K562 (cell line): Measurements from ENCODE around the gene ALDH6A1. TPM values are rescaled to one million over a fixed set of nuclear protein-coding genes. Genes with fewer than 3 reads are reported as not detected.

Experiments
- ARNT ChIP-seq, 2 experiments: fragments of 450-650 bp; IDR thresholded peaks; 2 replicates each; pipeline ENCODE4 v1.6.1; 2016; ENCODE audit warnings: mild to moderate bottlenecking in 1 of 2
- CHD2 ChIP-seq: IDR thresholded peaks from 2 replicates; pipeline ENCODE4 v1.6.1; 2011; ENCODE audit warnings: low read depth, low read length
- FOXA3 ChIP-seq, 2 experiments: fragments of 450-650 bp in 1 of 2; sonication (generic) in 1 of 2; formaldehyde crosslinking; IDR thresholded peaks in 1 of 2; conservative IDR thresholded peaks in 1 of 2; 2 replicates each; pipeline versions ENCODE4 v1.4.0 to v1.8.0; 2020 to 2022; ENCODE audit warnings: mild to moderate bottlenecking in 2 of 2, missing genetic modification reagents in 1 of 2
- FOXK1 ChIP-seq: sonication (generic); formaldehyde crosslinking; IDR thresholded peaks from 2 replicates; pipeline ENCODE4 v1.8.0; 2022; ENCODE audit warnings: missing genetic modification reagents, mild to moderate bottlenecking, borderline replicate concordance
- HEY1 ChIP-seq: fragments of 250-450 bp; sonication (Bioruptor Pico); IDR thresholded peaks from 2 replicates; pipeline ENCODE4 v1.5.0; 2020; ENCODE audit warnings: mild to moderate bottlenecking, moderate library complexity, borderline replicate concordance
- KDM5B ChIP-seq: fragments of 200-600 bp; sonication (generic); IDR thresholded peaks from 2 replicates; pipeline ENCODE4 v1.6.1; 2012; ENCODE audit warnings: low read depth, mild to moderate bottlenecking, moderate library complexity, low read length, control low read depth, inconsistent platforms; ENCODE audit not compliant: insufficient replicate concordance
- POLR2A ChIP-seq: fragments of 450-650 bp; conservative IDR thresholded peaks from 2 replicates; pipeline ENCODE4 v1.6.1; 2016
- POLR2G ChIP-seq: fragments of 200-400 bp; formaldehyde crosslinking; IDR thresholded peaks from 2 replicates; pipeline ENCODE4 v1.6.1; 2017; ENCODE audit warnings: low read depth, mild to moderate bottlenecking, antibody characterized with exemption, low read length, moderate library complexity
- polyA plus RNA-seq, 8 experiments: library from polyadenylated mRNA; depleted of rRNA in 4 of 8; stranded (reverse) in 5 of 8; unstranded in 3 of 8; fragments of >200 nt; fragmentation: Nextera tagmentation in 2 of 8; fragmentation: Illumina TruSeq in 1 of 8; extraction: Ambion mirVana in 2 of 8; extraction: Trizol in 1 of 8; gene quantifications; 2 replicates each; pipeline versions ENCODE4 v1.2.1 to v1.2.3, GENCODE V29; 2011 to 2014; ENCODE audit warnings: inconsistent platforms in 1 of 8, missing spikeins in 1 of 8
- total RNA-seq, 7 experiments: library from RNA; depleted of rRNA in 6 of 7; stranded (reverse); fragments of >200 nt in 6 of 7; fragmentation: Illumina TruSeq in 2 of 7; extraction: Trizol in 2 of 7; gene quantifications; 2 replicates each; pipeline versions ENCODE4 v1.2.1 to v1.2.3, GENCODE V29; 2011 to 2021; ENCODE audit warnings: low replicate concordance in 1 of 7
- TF ChIP-seq, protein P1 (sequence below), 2 experiments: fragments of 450-650 bp; IDR thresholded peaks; 2 replicates each; pipeline ENCODE4 v1.6.1; 2018; ENCODE audit warnings: mild to moderate bottlenecking in 2 of 2, low read depth in 1 of 2; ENCODE audit not compliant: partially characterized antibody in 2 of 2
- TF ChIP-seq, protein P2 (sequence below): IDR thresholded peaks from 2 replicates; pipeline ENCODE4 v1.6.1; 2014; ENCODE audit warnings: antibody characterized with exemption
- TF ChIP-seq, protein P3 (sequence below): fragments of 250-450 bp; sonication (Bioruptor Pico); IDR thresholded peaks from 2 replicates; pipeline ENCODE4 v1.5.0; 2020; ENCODE audit warnings: mild to moderate bottlenecking, borderline replicate concordance
- TF ChIP-seq, protein P4 (sequence below): fragments of 450-650 bp; IDR thresholded peaks from 2 replicates; pipeline ENCODE4 v1.6.1; 2016
- TF ChIP-seq, protein P5 (sequence below), 2 experiments: IDR thresholded peaks; 2 replicates each; pipeline ENCODE4 v1.6.1; 2011; ENCODE audit warnings: borderline replicate concordance in 1 of 2, control low read depth in 1 of 2, low read depth in 1 of 2, low read length in 1 of 2, mild to moderate bottlenecking in 1 of 2, mixed read lengths in 1 of 2, moderate library complexity in 1 of 2; ENCODE audit not compliant: insufficient read depth in 1 of 2, insufficient read length in 1 of 2, poor library complexity in 1 of 2, severe bottlenecking in 1 of 2; ENCODE audit errors: extremely low read depth in 1 of 2

Gene ALDH6A1
- total and polyA plus RNA-seq, 9 of the 15 experiments (the other 6 are each of a cell fraction or from before 2014, with no cell fraction given), result 3.1 to 11.5 (median 4.6) TPM

DNA sequence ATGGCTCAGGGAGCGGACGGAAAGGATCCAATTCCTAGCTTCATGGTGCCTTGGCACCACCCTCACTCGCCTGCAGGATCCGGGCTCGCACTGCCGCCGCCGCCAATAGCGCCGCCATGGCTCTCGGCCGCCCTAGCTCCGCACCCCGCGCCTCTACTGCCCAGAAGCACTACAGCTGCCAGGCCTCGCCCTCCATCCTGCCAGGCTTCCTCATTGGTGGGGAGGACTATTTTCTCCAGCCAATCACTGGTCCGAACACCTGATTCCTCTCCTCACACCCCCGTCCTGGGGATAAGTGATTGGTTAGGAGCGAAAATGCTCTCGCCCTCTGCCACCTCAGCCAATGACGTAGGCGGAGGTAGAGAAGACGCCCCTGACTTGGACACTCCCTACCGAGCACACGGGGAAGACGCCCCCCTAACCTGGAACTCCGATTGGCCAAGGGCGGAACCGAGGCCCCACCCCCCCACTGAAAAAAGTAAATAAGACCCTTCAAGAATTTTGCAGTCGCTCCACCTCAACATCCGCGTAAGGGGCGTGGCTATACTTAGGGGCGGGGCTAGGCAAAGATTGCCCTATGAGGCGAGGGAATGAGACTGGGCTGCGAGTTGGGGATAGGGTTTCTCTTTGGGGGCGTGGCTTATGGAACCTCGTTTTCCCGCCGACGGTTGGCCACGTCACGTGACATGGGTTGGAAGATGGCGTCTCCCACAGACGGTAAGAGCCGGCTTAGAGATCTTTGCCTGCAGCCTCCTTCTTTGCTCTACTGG is at the start of gene ALDH6A1, which contains the start of gene LIN52 (continued):
- TF ChIP-seq, protein P1, sequence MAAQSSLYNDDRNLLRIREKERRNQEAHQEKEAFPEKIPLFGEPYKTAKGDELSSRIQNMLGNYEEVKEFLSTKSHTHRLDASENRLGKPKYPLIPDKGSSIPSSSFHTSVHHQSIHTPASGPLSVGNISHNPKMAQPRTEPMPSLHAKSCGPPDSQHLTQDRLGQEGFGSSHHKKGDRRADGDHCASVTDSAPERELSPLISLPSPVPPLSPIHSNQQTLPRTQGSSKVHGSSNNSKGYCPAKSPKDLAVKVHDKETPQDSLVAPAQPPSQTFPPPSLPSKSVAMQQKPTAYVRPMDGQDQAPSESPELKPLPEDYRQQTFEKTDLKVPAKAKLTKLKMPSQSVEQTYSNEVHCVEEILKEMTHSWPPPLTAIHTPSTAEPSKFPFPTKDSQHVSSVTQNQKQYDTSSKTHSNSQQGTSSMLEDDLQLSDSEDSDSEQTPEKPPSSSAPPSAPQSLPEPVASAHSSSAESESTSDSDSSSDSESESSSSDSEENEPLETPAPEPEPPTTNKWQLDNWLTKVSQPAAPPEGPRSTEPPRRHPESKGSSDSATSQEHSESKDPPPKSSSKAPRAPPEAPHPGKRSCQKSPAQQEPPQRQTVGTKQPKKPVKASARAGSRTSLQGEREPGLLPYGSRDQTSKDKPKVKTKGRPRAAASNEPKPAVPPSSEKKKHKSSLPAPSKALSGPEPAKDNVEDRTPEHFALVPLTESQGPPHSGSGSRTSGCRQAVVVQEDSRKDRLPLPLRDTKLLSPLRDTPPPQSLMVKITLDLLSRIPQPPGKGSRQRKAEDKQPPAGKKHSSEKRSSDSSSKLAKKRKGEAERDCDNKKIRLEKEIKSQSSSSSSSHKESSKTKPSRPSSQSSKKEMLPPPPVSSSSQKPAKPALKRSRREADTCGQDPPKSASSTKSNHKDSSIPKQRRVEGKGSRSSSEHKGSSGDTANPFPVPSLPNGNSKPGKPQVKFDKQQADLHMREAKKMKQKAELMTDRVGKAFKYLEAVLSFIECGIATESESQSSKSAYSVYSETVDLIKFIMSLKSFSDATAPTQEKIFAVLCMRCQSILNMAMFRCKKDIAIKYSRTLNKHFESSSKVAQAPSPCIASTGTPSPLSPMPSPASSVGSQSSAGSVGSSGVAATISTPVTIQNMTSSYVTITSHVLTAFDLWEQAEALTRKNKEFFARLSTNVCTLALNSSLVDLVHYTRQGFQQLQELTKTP (IDR thresholded peaks at IDR 0.05; ENCODE audit: low read depth in 1 of 2, partially characterized antibody in 2 of 2), result peak in 1 of 2 experiments; percentile 92
- TF ChIP-seq POLR2A (peak; percentile 80), FOXA3 (CRISPR knock-in tag; conservative IDR thresholded peaks at IDR 0.05 in 1 of 2, IDR thresholded peaks at IDR 0.05 in 1 of 2) (peak; percentile 70 to 95; a peak in 3 of 4 replicates), ARNT (IDR thresholded peaks at IDR 0.05) (peak in 1 of 2 experiments; percentile 81; a peak in 1 of 4 replicates), HEY1 (no peak), POLR2G (peak; percentile 90), KDM5B (peak; percentile 51), CHD2 (peak; percentile 67; the same call in 1 of the 2 replicates), FOXK1 (CRISPR knock-in tag) (peak; percentile 81; the same call in 1 of the 2 replicates)
- TF ChIP-seq, protein P2, sequence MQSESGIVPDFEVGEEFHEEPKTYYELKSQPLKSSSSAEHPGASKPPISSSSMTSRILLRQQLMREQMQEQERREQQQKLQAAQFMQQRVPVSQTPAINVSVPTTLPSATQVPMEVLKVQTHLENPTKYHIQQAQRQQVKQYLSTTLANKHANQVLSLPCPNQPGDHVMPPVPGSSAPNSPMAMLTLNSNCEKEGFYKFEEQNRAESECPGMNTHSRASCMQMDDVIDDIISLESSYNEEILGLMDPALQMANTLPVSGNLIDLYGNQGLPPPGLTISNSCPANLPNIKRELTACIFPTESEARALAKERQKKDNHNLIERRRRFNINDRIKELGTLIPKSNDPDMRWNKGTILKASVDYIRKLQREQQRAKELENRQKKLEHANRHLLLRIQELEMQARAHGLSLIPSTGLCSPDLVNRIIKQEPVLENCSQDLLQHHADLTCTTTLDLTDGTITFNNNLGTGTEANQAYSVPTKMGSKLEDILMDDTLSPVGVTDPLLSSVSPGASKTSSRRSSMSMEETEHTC, result peak; percentile 45; the same call in 1 of the 2 replicates
- TF ChIP-seq, protein P3, sequence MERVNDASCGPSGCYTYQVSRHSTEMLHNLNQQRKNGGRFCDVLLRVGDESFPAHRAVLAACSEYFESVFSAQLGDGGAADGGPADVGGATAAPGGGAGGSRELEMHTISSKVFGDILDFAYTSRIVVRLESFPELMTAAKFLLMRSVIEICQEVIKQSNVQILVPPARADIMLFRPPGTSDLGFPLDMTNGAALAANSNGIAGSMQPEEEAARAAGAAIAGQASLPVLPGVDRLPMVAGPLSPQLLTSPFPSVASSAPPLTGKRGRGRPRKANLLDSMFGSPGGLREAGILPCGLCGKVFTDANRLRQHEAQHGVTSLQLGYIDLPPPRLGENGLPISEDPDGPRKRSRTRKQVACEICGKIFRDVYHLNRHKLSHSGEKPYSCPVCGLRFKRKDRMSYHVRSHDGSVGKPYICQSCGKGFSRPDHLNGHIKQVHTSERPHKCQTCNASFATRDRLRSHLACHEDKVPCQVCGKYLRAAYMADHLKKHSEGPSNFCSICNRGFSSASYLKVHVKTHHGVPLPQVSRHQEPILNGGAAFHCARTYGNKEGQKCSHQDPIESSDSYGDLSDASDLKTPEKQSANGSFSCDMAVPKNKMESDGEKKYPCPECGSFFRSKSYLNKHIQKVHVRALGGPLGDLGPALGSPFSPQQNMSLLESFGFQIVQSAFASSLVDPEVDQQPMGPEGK (CRISPR knock-in tag), result no peak
- TF ChIP-seq, protein P4, sequence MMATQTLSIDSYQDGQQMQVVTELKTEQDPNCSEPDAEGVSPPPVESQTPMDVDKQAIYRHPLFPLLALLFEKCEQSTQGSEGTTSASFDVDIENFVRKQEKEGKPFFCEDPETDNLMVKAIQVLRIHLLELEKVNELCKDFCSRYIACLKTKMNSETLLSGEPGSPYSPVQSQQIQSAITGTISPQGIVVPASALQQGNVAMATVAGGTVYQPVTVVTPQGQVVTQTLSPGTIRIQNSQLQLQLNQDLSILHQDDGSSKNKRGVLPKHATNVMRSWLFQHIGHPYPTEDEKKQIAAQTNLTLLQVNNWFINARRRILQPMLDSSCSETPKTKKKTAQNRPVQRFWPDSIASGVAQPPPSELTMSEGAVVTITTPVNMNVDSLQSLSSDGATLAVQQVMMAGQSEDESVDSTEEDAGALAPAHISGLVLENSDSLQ, result peak; percentile 77
- TF ChIP-seq, protein P5, sequence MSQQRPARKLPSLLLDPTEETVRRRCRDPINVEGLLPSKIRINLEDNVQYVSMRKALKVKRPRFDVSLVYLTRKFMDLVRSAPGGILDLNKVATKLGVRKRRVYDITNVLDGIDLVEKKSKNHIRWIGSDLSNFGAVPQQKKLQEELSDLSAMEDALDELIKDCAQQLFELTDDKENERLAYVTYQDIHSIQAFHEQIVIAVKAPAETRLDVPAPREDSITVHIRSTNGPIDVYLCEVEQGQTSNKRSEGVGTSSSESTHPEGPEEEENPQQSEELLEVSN (IDR thresholded peaks at IDR 0.05; ENCODE audit: borderline replicate concordance in 1 of 2, extremely low read depth in 1 of 2, insufficient read depth in 1 of 2, insufficient read length in 1 of 2, low read depth in 1 of 2, low read length in 1 of 2, poor library complexity in 1 of 2, severe bottlenecking in 1 of 2), result peak in 1 of 2 experiments; percentile 89
